Lung (tissue), 12 donors: ENCODE measurements around the gene XRCC3. TPM values are rescaled to one million over a fixed set of nuclear protein-coding genes. Genes with fewer than 3 reads are reported as not detected.

ENCODE experiments used
- ATAC-seq: fragments of 200-7000 bp; cut with Tn5 transposase; one replicate; pipeline ENCODE4 v1.9.1; 2020; ENCODE audit warnings: moderate number of reproducible peaks; ENCODE audit not compliant: insufficient read depth, low FRiP score
- DNase-seq, 3 donors: peaks; one replicate each; pipeline ENCODE4 v3.0.0-alpha.2; 2013 to 2017
- H3K27ac ChIP-seq, 2 donors: one replicate each; pipeline ENCODE4 v1.5.1; 2013; ENCODE audit warnings: mild to moderate bottlenecking in 2 of 2, moderate library complexity in 2 of 2, control low read depth in 1 of 2, inconsistent platforms in 1 of 2, low read depth in 1 of 2, low read length in 1 of 2
- H3K27me3 ChIP-seq, 3 donors: one replicate each; pipeline ENCODE4 v1.5.1; 2013; ENCODE audit warnings: low read length in 2 of 3; ENCODE audit not compliant: control insufficient read depth in 3 of 3, insufficient read depth in 3 of 3
- H3K36me3 ChIP-seq, 4 donors: one replicate each; pipeline ENCODE4 v1.5.1; 2013; ENCODE audit warnings: low read length in 4 of 4, mild to moderate bottlenecking in 1 of 4, moderate library complexity in 1 of 4; ENCODE audit not compliant: control insufficient read depth in 4 of 4, insufficient read depth in 4 of 4
- H3K4me1 ChIP-seq, 5 donors: one replicate each; pipeline ENCODE4 v1.5.1; 2013; ENCODE audit warnings: low read length in 5 of 5, mild to moderate bottlenecking in 2 of 5, moderate library complexity in 1 of 5; ENCODE audit not compliant: control insufficient read depth in 5 of 5, insufficient read depth in 5 of 5
- H3K4me3 ChIP-seq: one replicate; pipeline ENCODE4 v1.5.1; 2013; ENCODE audit warnings: mild to moderate bottlenecking, control low read depth, moderate library complexity
- H3K9ac ChIP-seq, 2 donors: one replicate each; pipeline ENCODE4 v1.5.1; 2013; ENCODE audit warnings: low read length in 2 of 2, control low read depth in 1 of 2; ENCODE audit not compliant: insufficient read depth in 1 of 2
- H3K9me3 ChIP-seq, 4 donors: one replicate each; pipeline ENCODE4 v1.5.1; 2013; ENCODE audit warnings: low read length in 3 of 4, mild to moderate bottlenecking in 1 of 4, moderate library complexity in 1 of 4; ENCODE audit not compliant: control insufficient read depth in 4 of 4, insufficient read depth in 3 of 4
- WGBS, 2 donors: extraction: QIAGEN DNeasy Blood & Tissue Kit; methylation state at CpG; one replicate each; pipeline ENCODE4 v1.1.7; 2013; 5-methylcytosine and 5-hydroxymethylcytosine counted together
- polyA plus RNA-seq, 2 donors: library from polyadenylated mRNA; stranded (reverse); fragments of 200-250 nt; gene quantifications; one replicate each; pipeline ENCODE4 v1.2.1, GENCODE V29; 2013
- total RNA-seq, 2 donors: library from RNA; depleted of rRNA in 1 of 2; stranded (reverse); fragments of >200 nt in 1 of 2; gene quantifications; one replicate each; pipeline ENCODE4 v1.2.1, GENCODE V29; 2014 to 2021
- TF ChIP-seq, protein P1 (sequence below): IDR thresholded peaks from 2 replicates; pipeline ENCODE4 v1.5.1; 2012; ENCODE audit warnings: mild to moderate bottlenecking; ENCODE audit errors: control extremely low read depth, extremely low read depth
- donor health status: control.
- donor health status: control.
- donor health status: Bipolar disorder and iron deficiency.
- donor health status: healthy.
- donor health status: DM: yes; HTN: yes; CAD: no.

The XRCC3 gene
- total and polyA plus RNA-seq, 4 donors = 4.4 to 10.4 (median 6.0) TPM

DNA sequence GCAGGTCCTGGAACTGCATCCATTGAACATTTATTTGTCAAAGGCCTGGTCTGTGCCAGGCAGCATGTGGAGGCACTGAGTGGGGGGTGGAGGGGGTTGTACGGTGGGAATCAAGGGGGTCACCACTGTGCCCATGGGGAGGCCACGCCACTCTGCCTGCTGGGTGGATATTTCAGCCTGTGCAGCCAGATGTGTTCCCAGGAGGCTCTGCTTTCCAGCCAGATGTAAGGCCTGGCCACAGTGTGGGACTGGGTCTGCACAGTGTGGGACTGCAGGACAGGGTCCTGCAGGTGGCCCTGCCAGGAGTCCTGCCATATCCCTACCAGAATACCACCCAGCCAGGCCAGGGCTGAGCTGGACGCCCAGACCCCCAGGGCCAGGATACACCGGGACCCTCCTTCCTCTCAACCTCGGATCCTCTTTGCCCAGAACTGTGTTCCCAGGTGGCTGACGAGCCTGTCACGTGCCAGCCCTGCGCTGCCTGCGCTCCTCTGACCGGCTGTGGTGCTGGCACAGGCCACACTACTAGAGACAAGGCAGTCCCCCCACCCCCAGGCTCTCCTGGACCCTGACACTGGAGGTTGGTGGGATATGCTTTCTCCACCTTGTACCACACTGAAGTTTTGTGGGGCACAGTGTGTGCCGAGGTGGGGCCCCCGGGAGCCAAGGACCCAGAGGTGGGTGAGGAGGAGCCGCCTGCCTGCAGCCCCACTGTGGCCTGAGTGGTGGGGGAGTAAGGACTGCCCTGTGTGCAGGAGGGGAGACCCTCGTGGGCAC lies 17.5 kb downstream of the XRCC3 start:
- H3K36me3 ChIP-seq = peaks cover 12 to 71% (median 35%) of the 10 kb centered on the region in 4 donors
- DNase-seq = no peak
- TF ChIP-seq, protein P1, sequence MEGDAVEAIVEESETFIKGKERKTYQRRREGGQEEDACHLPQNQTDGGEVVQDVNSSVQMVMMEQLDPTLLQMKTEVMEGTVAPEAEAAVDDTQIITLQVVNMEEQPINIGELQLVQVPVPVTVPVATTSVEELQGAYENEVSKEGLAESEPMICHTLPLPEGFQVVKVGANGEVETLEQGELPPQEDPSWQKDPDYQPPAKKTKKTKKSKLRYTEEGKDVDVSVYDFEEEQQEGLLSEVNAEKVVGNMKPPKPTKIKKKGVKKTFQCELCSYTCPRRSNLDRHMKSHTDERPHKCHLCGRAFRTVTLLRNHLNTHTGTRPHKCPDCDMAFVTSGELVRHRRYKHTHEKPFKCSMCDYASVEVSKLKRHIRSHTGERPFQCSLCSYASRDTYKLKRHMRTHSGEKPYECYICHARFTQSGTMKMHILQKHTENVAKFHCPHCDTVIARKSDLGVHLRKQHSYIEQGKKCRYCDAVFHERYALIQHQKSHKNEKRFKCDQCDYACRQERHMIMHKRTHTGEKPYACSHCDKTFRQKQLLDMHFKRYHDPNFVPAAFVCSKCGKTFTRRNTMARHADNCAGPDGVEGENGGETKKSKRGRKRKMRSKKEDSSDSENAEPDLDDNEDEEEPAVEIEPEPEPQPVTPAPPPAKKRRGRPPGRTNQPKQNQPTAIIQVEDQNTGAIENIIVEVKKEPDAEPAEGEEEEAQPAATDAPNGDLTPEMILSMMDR = no peak
- WGBS, 2 donors = 88 to 95% methylated on average over 14 of the region's 14 CpGs
- no peak overlapping the region for H3K9ac ChIP-seq
- no peaks in the 10 kb centered on the region for H3K9me3 ChIP-seq
- no peaks in the 10 kb centered on the region for H3K27me3 ChIP-seq
- peaks cover 0 to 24% (median 17%) of the 10 kb centered on the region in 5 donors for H3K4me1 ChIP-seq
- peak overlapping the region in 1 of 2 donors; percentile 47 for H3K27ac ChIP-seq
- no peak overlapping the region for H3K4me3 ChIP-seq
- ATAC-seq = no peak

DNA sequence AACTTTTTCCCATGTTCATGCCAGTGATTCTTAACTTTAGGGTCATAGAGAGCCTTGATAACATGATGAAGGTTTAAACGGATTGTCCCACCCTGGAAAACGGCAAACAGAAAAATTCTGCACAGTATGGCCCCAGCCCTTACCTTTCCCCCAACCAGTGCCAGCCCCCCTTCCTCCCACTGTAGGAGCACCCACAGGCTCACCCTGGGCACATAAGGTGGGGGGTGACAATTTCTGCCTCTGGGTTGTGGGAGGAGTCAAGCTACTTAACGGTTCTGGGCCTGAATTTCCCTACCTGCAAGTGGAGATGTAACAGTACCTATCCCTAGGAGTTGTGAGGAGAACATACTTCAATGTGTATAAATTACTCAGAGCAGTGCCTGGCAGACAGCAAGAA lies 18.0 kb downstream of the XRCC3 start:
- ATAC-seq (no peak), DNase-seq (no peak)
- TF ChIP-seq, protein P1 = no peak
- H3K27me3 ChIP-seq = no peaks in the 10 kb centered on the region
- WGBS, 2 donors = 22 to 62% methylated on average over 3 of the region's 3 CpGs
- peak overlapping the region in 1 of 2 donors; percentile 47 for H3K27ac ChIP-seq
- H3K4me1 ChIP-seq = peaks cover 0 to 24% (median 17%) of the 10 kb centered on the region in 5 donors
- peaks cover 12 to 68% (median 32%) of the 10 kb centered on the region in 4 donors for H3K36me3 ChIP-seq
- H3K9ac ChIP-seq = peak overlapping the region in 1 of 2 donors; percentile 38
- H3K4me3 ChIP-seq = no peak overlapping the region
- no peaks in the 10 kb centered on the region for H3K9me3 ChIP-seq

DNA sequence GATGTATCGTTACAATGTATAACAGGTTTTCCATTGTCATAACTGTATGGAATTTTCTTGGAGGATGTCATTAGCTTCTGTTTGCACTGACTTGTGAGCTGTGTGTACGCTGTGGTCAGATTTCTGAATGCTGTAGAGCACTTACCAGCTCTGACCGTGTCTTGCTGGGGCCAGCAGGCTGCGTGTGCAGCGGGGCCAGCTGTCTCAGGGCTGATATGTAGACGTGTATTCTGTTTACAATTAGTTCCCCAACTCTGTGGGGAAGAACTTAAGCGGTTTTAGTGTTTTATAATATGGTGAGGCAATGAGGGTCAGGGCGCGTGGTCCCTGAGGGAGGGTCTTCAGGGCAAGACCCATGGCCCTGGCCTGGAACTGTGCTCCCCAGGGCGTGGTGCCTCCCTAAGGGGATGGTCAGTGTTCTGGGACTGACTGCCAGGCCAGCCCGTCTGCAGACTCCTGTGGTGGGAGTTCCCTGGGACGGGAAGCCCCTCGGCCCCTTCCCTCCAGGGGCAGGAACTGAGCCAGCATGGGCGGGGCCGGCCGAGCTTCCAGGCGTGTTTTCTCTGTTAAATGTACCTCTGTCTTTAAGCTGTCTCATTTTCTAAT lies 18.7 kb downstream of the XRCC3 start:
- H3K4me1 ChIP-seq = peaks cover 0 to 24% (median 17%) of the 10 kb centered on the region in 5 donors
- H3K36me3 ChIP-seq = peaks cover 10 to 64% (median 33%) of the 10 kb centered on the region in 4 donors
- DNase-seq (peak; percentile 73 to 83 (median 78)), ATAC-seq (no peak)
- no peaks in the 10 kb centered on the region for H3K27me3 ChIP-seq
- no peak overlapping the region for H3K4me3 ChIP-seq
- no peaks in the 10 kb centered on the region for H3K9me3 ChIP-seq
- peak overlapping the region in 1 of 2 donors; percentile 38 for H3K9ac ChIP-seq
- WGBS, 2 donors = 30 to 55% methylated on average over 17 of the region's 17 CpGs
- peak overlapping the region; percentile 11 to 55 for H3K27ac ChIP-seq
- TF ChIP-seq, protein P1 = no peak
